CD4-positive, alpha-beta T cell (primary cell): Measurements from ENCODE around the gene PTBP3. TPM values are rescaled to one million over a fixed set of nuclear protein-coding genes. Genes with fewer than 3 reads are reported as not detected.

Experiments used
- ATAC-seq: fragments of 200-7000 bp; cut with Tn5 transposase; one replicate; pipeline ENCODE4 v1.10.0; 2022; ENCODE audit warnings: mild to moderate bottlenecking; ENCODE audit not compliant: poor library complexity
- CTCF ChIA-PET: fragments of 350-600 bp; sonication (Branson Sonifier 250); formaldehyde crosslinking; loops from one replicate; lab custom pipeline; 2021; ENCODE audit warnings: antibody characterized with exemption, inconsistent platforms; lab: Charles Lee
- POLR2A ChIA-PET: fragments of 350-600 bp; sonication (Branson Sonifier 250); formaldehyde crosslinking; loops from one replicate; lab custom pipeline; 2021; ENCODE audit warnings: antibody characterized with exemption, inconsistent platforms; lab: Charles Lee
- DNase-seq, 14 experiments: peaks; one replicate each; pipeline ENCODE4 v3.0.0-alpha.2; 2013 to 2020; ENCODE audit warnings: mixed read lengths in 2 of 14
- H3K27ac ChIP-seq, 2 donors: one replicate each; pipeline versions ENCODE4 v1.5.1 to v1.7.0; 2013; ENCODE audit warnings: low read length in 2 of 2, low read depth in 1 of 2, mild to moderate bottlenecking in 1 of 2
- H3K27me3 ChIP-seq, 2 experiments: 1 replicate in 1 of 2; 2 replicates in 1 of 2; pipeline versions ENCODE4 v1.6.1 to v1.7.0; 2013; ENCODE audit warnings: low read length in 2 of 2, control low read depth in 1 of 2, mild to moderate bottlenecking in 1 of 2, moderate library complexity in 1 of 2; ENCODE audit not compliant: insufficient read depth in 2 of 2, control insufficient read depth in 1 of 2
- H3K36me3 ChIP-seq: one replicate; pipeline ENCODE4 v1.6.1; 2013; ENCODE audit warnings: low read length, control low read depth; ENCODE audit not compliant: insufficient read depth
- H3K4me1 ChIP-seq: one replicate; pipeline ENCODE4 v1.6.1; 2013; ENCODE audit warnings: low read length, control low read depth; ENCODE audit not compliant: insufficient read depth
- H3K4me3 ChIP-seq: one replicate; pipeline ENCODE4 v1.5.1; 2013; ENCODE audit warnings: mild to moderate bottlenecking, low read length, moderate library complexity
- H3K9me3 ChIP-seq, 2 experiments: 1 replicate in 1 of 2; 2 replicates in 1 of 2; pipeline versions ENCODE4 v1.6.1 to v1.7.0; 2013; ENCODE audit warnings: low read length in 2 of 2, mild to moderate bottlenecking in 2 of 2, control low read depth in 1 of 2, moderate library complexity in 1 of 2; ENCODE audit not compliant: control insufficient read depth in 1 of 2, insufficient read depth in 1 of 2
- H3K27ac Mint-ChIP-seq: one replicate; pipeline ENCODE4 v1.8.0; 2020; ENCODE audit warnings: mixed read lengths
- H3K27me3 Mint-ChIP-seq: one replicate; pipeline ENCODE4 v1.8.0; 2021; ENCODE audit warnings: mixed read lengths
- H3K36me3 Mint-ChIP-seq: one replicate; pipeline ENCODE4 v1.8.0; 2021; ENCODE audit warnings: low read depth, mixed read lengths
- H3K4me1 Mint-ChIP-seq: one replicate; pipeline ENCODE4 v1.8.0; 2021; ENCODE audit warnings: low read depth, mixed read lengths
- H3K4me3 Mint-ChIP-seq: one replicate; pipeline ENCODE4 v1.8.0; 2020; ENCODE audit warnings: mild to moderate bottlenecking, mixed read lengths
- H3K9me3 Mint-ChIP-seq: one replicate; pipeline ENCODE4 v1.8.0; 2020; ENCODE audit warnings: mixed read lengths
- intact Hi-C, 2 experiments: fragments of 100-400 bp; cut with DNase I in 1 of 2; cut with micrococcal nuclease in 1 of 2; formaldehyde crosslinking; loops; one replicate each; pipeline versions ENCODE4 v1.15.1 to v1.9.0; 2023 to 2025; cut with DNase I, micrococcal nuclease
- total RNA-seq, 174 experiments: library from RNA in 2 of 174; stranded (reverse) in 2 of 174; gene quantifications; one replicate each; pipeline ENCODE4 v1.2.3 and lab custom pipeline; 2021 to 2026
- TF ChIP-seq, protein P1 (sequence below): fragments of 200-600 bp; IDR thresholded peaks from one replicate; pipeline ENCODE4 v1.8.0; 2022; ENCODE audit warnings: antibody characterized with exemption, mild to moderate bottlenecking

The PTBP3 gene
- total RNA-seq, 2 experiments from 2014 or later, result 100.0 to 110 TPM

DNA sequence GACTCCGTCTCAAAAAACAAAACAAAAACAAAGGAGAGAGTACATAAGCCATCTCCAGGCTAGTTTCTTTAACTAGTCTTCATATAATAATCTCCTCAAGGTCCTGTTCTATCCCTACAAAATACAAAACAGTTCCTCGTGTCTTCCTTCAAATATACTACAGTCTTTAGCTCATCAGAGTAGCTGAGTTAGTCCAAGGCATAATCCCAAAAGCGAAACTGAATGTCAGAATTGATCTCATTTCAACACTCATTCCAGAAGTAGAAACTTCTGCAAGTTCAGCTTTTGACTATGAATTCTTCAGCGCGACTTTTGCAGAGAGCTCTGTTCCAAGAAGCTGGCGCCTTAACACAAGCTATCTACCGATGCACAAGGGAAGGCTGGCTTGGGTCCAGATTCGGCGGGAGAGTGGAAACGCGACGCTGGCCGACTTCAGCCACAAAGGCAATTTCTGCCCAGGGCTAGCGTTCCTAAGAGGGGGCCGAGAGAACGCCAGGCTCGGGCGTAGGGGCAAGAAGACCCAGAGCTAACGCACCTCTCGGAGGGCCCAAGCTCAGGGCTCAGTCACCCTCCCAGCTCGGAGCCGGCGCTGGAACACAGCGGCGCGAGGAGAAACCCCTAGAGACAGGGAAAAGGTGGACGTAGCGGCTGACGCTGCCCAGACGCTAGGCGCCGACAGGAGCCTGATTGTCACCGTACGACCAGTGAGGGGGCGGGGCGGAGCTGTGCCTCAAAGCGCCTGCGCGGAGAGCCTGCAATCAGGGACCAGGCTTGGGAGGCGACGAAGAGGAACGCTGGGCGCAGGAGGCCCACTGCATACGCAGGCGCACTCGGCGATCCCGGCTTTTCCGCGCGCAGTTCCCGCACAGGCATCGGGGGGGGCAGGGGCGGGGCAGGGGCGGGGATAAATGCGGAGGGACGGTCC is 46.0 kb upstream of the PTBP3 start:
- peak overlapping the region; percentile 98 for H3K27ac Mint-ChIP-seq
- H3K4me1 Mint-ChIP-seq, result peaks cover 64% of the 10 kb centered on the region
- TF ChIP-seq, protein P1, sequence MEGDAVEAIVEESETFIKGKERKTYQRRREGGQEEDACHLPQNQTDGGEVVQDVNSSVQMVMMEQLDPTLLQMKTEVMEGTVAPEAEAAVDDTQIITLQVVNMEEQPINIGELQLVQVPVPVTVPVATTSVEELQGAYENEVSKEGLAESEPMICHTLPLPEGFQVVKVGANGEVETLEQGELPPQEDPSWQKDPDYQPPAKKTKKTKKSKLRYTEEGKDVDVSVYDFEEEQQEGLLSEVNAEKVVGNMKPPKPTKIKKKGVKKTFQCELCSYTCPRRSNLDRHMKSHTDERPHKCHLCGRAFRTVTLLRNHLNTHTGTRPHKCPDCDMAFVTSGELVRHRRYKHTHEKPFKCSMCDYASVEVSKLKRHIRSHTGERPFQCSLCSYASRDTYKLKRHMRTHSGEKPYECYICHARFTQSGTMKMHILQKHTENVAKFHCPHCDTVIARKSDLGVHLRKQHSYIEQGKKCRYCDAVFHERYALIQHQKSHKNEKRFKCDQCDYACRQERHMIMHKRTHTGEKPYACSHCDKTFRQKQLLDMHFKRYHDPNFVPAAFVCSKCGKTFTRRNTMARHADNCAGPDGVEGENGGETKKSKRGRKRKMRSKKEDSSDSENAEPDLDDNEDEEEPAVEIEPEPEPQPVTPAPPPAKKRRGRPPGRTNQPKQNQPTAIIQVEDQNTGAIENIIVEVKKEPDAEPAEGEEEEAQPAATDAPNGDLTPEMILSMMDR, result no peak

DNA sequence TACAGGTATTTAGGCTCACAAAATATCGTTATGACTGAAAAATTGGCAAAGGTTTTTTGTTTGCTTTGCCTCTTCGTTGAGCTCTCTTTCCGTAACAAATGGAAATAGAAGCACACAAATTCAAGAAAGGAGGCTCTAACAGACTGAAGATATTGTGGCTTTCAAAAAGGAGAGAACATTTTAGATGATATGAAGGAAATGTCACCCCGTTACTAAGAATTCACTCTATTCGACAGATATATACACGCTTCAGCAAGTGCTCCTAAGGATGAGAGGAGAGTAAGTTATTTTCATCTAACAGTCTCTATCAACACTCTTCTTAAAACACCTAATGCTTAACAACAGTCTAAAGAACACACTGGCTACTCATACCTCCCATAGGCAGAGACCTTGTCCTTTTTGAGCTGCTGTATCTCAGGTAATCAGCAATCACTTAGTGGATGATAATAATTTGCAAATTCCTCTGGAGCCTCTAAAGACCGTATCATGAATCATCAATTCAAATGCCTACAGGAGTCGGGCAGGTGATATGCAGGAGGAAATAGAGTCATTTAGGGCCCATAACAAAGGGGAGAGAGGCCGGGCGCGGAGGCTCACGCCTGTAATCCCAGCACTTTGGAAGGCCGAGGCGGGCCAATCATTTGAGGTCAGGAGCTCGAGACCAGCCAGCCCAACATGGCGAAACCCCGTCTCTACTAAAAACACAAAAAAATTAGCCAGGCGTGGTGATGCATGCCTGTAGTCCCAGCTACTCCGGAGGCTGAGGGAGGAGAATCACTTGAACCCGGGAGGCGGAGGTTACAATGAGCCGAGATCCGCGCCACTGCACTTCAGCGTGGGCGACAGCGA is 45.1 kb upstream of the PTBP3 start:
- peaks cover 17% of the 10 kb centered on the region for H3K4me1 ChIP-seq
- no peaks in the 10 kb centered on the region for H3K27me3 ChIP-seq
- peak overlapping the region; percentile 98 for H3K4me3 ChIP-seq
- TF ChIP-seq, protein P1, result no peak
- intact Hi-C loops, result loop anchor here (2.0 to 5.0 kb wide), 3 partner anchors 44 to 370 kb away; partner anchors contain the start of gene PTBP3 (in 1 of the 2)
- H3K9me3 ChIP-seq, result no peaks in the 10 kb centered on the region
- POLR2A ChIA-PET, result interaction anchor here (0.8 to 2.8 kb wide), 18 partner anchors 10 to 780 kb away, joined by 3 to 45 read pairs (median 5); partner anchors contain the start of genes GNG10, INIP, KIAA1958 and PTBP3
- ATAC-seq (no peak), DNase-seq (peak in 6 of 14 experiments; percentile 1 to 35 (median 18))
- peak overlapping the region in 1 of 2 donors; percentile 94 for H3K27ac ChIP-seq
- peak overlapping the region; percentile 98 for H3K27ac Mint-ChIP-seq
- no peaks in the 10 kb centered on the region for H3K27me3 Mint-ChIP-seq
- peaks cover 57% of the 10 kb centered on the region for H3K4me1 Mint-ChIP-seq
- no peaks in the 10 kb centered on the region for H3K36me3 ChIP-seq
- peaks cover under 1% of the 10 kb centered on the region for H3K9me3 Mint-ChIP-seq
- H3K4me3 Mint-ChIP-seq, result peak overlapping the region; percentile 100
- H3K36me3 Mint-ChIP-seq, result peaks cover 25% of the 10 kb centered on the region
- CTCF ChIA-PET, result interaction anchor here (0.9 to 2.5 kb wide), 4 partner anchors 18 to 281 kb away, joined by 3 to 8 read pairs (median 6); partner anchors contain the start of gene PTBP3

More for the DNA sequence above, 46.0 kb upstream of the PTBP3 start:
- DNase-seq, result peak; percentile 94 to 100 (median 98)
- Histone ChIP-seq H3K9me3 (no peaks in the 10 kb centered on the region), H3K36me3 (no peaks in the 10 kb centered on the region), H3K4me3 (peak overlapping the region; percentile 98), H3K4me1 (peaks cover 17% of the 10 kb centered on the region), H3K27me3 (no peaks in the 10 kb centered on the region), H3K27ac (peak overlapping the region; percentile 89 to 94)
- peaks cover 23% of the 10 kb centered on the region for H3K36me3 Mint-ChIP-seq
- H3K4me3 Mint-ChIP-seq, result peak overlapping the region; percentile 100
- no peaks in the 10 kb centered on the region for H3K9me3 Mint-ChIP-seq
- CTCF ChIA-PET, result interaction anchor here (0.9 to 2.5 kb wide), 4 partner anchors 19 to 282 kb away, joined by 3 to 8 read pairs (median 6); partner anchors contain the start of gene PTBP3
- intact Hi-C loops, result loop anchor here (1.0 to 10.0 kb wide), 6 partner anchors 45 to 482 kb away; partner anchors contain the start of genes KIAA1958 (in 1 of the 2), PTBP3 (in 1 of the 2) and UGCG (in 1 of the 2)
- ATAC-seq, result peak; percentile 96
- POLR2A ChIA-PET, result interaction anchor here (0.6 to 2.8 kb wide), 35 partner anchors 10 to 896 kb away, joined by 3 to 45 read pairs (median 4); partner anchors contain the start of genes DNAJC25, ECPAS, GNG10 and INIP
- H3K27me3 Mint-ChIP-seq, result no peaks in the 10 kb centered on the region
